Pancreas (tissue), 10 donors: ENCODE measurements around the gene COX7A2L. TPM values are rescaled to one million over a fixed set of nuclear protein-coding genes. Genes with fewer than 3 reads are reported as not detected.

Experiments used
- ATAC-seq, 4 donors: fragments of 200-7000 bp; cut with Tn5 transposase; one replicate each; pipeline versions ENCODE4 v1.8.0 to v1.9.1; 2020; ENCODE audit warnings: mild to moderate bottlenecking in 4 of 4, moderate library complexity in 4 of 4
- DNase-seq, 6 donors: peaks; one replicate each; pipeline ENCODE4 v3.0.0-alpha.2; 2020
- FAIRE-seq: peaks from 2 replicates; lab custom pipeline; 2012; peaks lifted over from hg19 to GRCh38; lab: Jason Lieb, UNC
- H3K27ac ChIP-seq, 4 donors: fragments of 200-600 bp; sonication (generic); 1 replicate in 3 of 4; 2 replicates in 1 of 4; pipeline versions ENCODE4 v1.5.0 to v1.8.0; 2020
- H3K27me3 ChIP-seq, 4 donors: fragments of 200-600 bp; one replicate each; pipeline ENCODE4 v1.8.0; 2021
- H3K36me3 ChIP-seq, 3 donors: fragments of 200-600 bp; sonication (generic) in 1 of 3; one replicate each; pipeline versions ENCODE4 v1.5.0 to v1.8.0; 2020 to 2021
- H3K4me1 ChIP-seq, 3 donors: fragments of 200-600 bp; one replicate each; pipeline ENCODE4 v1.8.0; 2021
- H3K4me3 ChIP-seq, 4 donors: fragments of 200-600 bp; sonication (generic) in 2 of 4; one replicate each; pipeline versions ENCODE4 v1.5.0 to v1.8.0; 2020 to 2021
- H3K9me3 ChIP-seq, 4 donors: fragments of 200-600 bp; one replicate each; pipeline ENCODE4 v1.8.0; 2021
- CTCF ChIP-seq, 4 donors: fragments of 200-600 bp; sonication (generic) in 3 of 4; IDR thresholded peaks; one replicate each; pipeline versions ENCODE4 v1.5.0 to v1.8.0; 2021; ENCODE audit warnings: antibody characterized with exemption in 4 of 4
- WGBS, 2 donors: extraction: QIAGEN DNeasy Blood & Tissue Kit; methylation state at CpG; one replicate each; pipeline ENCODE4 v1.1.7; 2013; 5-methylcytosine and 5-hydroxymethylcytosine counted together
- intact Hi-C, 3 donors: fragments of 100-400 bp; cut with DNase I; formaldehyde crosslinking; loops; one replicate each; pipeline versions ENCODE4 v1.11.1 to v1.14.2; 2022
- polyA plus RNA-seq, 2 donors: library from polyadenylated mRNA; stranded (reverse); fragments of 200-250 nt; gene quantifications; one replicate each; pipeline ENCODE4 v1.2.3, GENCODE V29; 2013
- total RNA-seq, 6 donors: library from RNA; stranded (reverse); fragmentation: NEBNext Ultra II Directional in 4 of 6; extraction: Animal tissue kit (Norgen Biotek cat#: 25700) in 4 of 6; gene quantifications; one replicate each; pipeline versions ENCODE4 v1.2.1 to v1.2.4, GENCODE V29; 2021 to 2023
- donor health status: healthy with polysubstance abuse.
- donor health status: DM: no; HTN: no; CAD: no; lungs with moderate emphysema.
- donor health status: DM: no; HTN: no; CAD: no.
- donor health status: control.
- donor health status: control.
- donor health status: Bipolar disorder and iron deficiency.
- donor health status: DM: yes; HTN: yes; CAD: no.
- donor health status: DM: no; HTN: no; CAD: no.
- donor health status: DM: no; HTN: no; CAD: no.
- donor health status: DM: yes; HTN: yes; CAD: no.

Gene COX7A2L
- total and polyA plus RNA-seq, 8 donors, result 34.8 to 91.5 (median 49.7) TPM

GRCh38 chr2:42312106-42312505, 48.9 kb downstream of the COX7A2L start:
- intact Hi-C loops, result no loop called here
- ATAC-seq (peak; percentile 71 to 90 (median 85)), DNase-seq (peak in 3 of 6 donors; percentile 39 to 56 (median 48)), FAIRE-seq (no peak)
- Histone ChIP-seq H3K36me3 (peaks cover 0 to 4% (median 0%) of the 10 kb centered on the region in 3 donors), H3K4me3 (no peak overlapping the region), H3K4me1 (peaks cover 0 to 16% (median 12%) of the 10 kb centered on the region in 3 donors), H3K9me3 (no peaks in the 10 kb centered on the region), H3K27ac (peak overlapping the region in 3 of 4 donors; percentile 23 to 73 (median 73)), H3K27me3 (no peaks in the 10 kb centered on the region)
- WGBS, 2 donors, result 12 to 21% methylated on average over 4 of the region's 4 CpGs
- TF ChIP-seq CTCF (IDR thresholded peaks at IDR 0.05), result no peak

GRCh38 chr2:42310007-42310515, 51.0 kb downstream of the COX7A2L start:
- DNase-seq (no peak), FAIRE-seq (no peak), ATAC-seq (no peak)
- peaks cover 0 to 4% (median 0%) of the 10 kb centered on the region in 3 donors for H3K36me3 ChIP-seq
- H3K9me3 ChIP-seq, result no peaks in the 10 kb centered on the region
- H3K27ac ChIP-seq, result no peak overlapping the region
- WGBS, 2 donors, result 96 to 98% methylated on average over 1 of the region's 1 CpG
- peaks cover 0 to 16% (median 12%) of the 10 kb centered on the region in 3 donors for H3K4me1 ChIP-seq
- intact Hi-C loops, result no loop called here
- H3K27me3 ChIP-seq, result no peaks in the 10 kb centered on the region
- TF ChIP-seq CTCF (IDR thresholded peaks at IDR 0.05), result no peak
- H3K4me3 ChIP-seq, result no peak overlapping the region

GRCh38 chr2:42309366-42309765, 51.7 kb downstream of the COX7A2L start:
- Histone ChIP-seq H3K27me3 (no peaks in the 10 kb centered on the region), H3K4me1 (peaks cover 0 to 16% (median 12%) of the 10 kb centered on the region in 3 donors), H3K4me3 (no peak overlapping the region), H3K36me3 (peaks cover 0 to under 1% (median 0%) of the 10 kb centered on the region in 3 donors), H3K9me3 (no peaks in the 10 kb centered on the region), H3K27ac (no peak overlapping the region)
- 96 to 97% methylated on average over 2 of the region's 2 CpGs for WGBS, 2 donors
- no peak for ATAC-seq
- DNase-seq, result no peak
- FAIRE-seq, result no peak
- no peak for TF ChIP-seq CTCF (IDR thresholded peaks at IDR 0.05)
- intact Hi-C loops, result no loop called here

- intact Hi-C loops, result no loop called here
- TF ChIP-seq CTCF (IDR thresholded peaks at IDR 0.05), result no peak
- no peak for FAIRE-seq
- Histone ChIP-seq H3K27me3 (no peaks in the 10 kb centered on the region), H3K36me3 (peaks cover 0 to 18% (median 5%) of the 10 kb centered on the region in 3 donors), H3K9me3 (no peaks in the 10 kb centered on the region), H3K27ac (no peak overlapping the region), H3K4me1 (peaks cover 0 to 11% (median 9%) of the 10 kb centered on the region in 3 donors), H3K4me3 (no peak overlapping the region)
- no peak for DNase-seq
- no peak for ATAC-seq
Observed at GRCh38 chr2:42307180-42307579, 53.8 kb downstream of the COX7A2L start.

GRCh38 chr2:42304059-42304713, 56.8 kb downstream of the COX7A2L start:
- Histone ChIP-seq H3K9me3 (no peaks in the 10 kb centered on the region), H3K27me3 (no peaks in the 10 kb centered on the region), H3K27ac (no peak overlapping the region), H3K4me1 (no peaks in the 10 kb centered on the region), H3K4me3 (no peak overlapping the region), H3K36me3 (peaks cover 0 to 18% (median 5%) of the 10 kb centered on the region in 3 donors)
- WGBS, 2 donors, result 94 to 99% methylated on average over 2 of the region's 2 CpGs
- DNase-seq, result no peak
- intact Hi-C loops, result no loop called here
- no peak for ATAC-seq
- no peak for TF ChIP-seq CTCF (IDR thresholded peaks at IDR 0.05)
- FAIRE-seq, result no peak
